GM12864 (cell line): ENCODE measurements around the gene PATE1.
A peak's percentile ranks its signal among the peaks of the same experiment; 100 is the strongest.
"Not testable (repeated sequence)": the region's sequence is repeated elsewhere in the genome, so short reads cannot be mapped to it uniquely, and the experiment has no call there.

ENCODE experiments used
- DNase-seq: peaks from one replicate; pipeline ENCODE4 v3.0.0-alpha.2; 2011; ENCODE audit warnings: low read depth
- H3K4me3 ChIP-seq: 2 replicates; pipeline ENCODE4 v1.5.1; 2011; ENCODE audit warnings: mild to moderate bottlenecking, low read depth, low read length, control low read depth
- TF ChIP-seq, protein P1 (sequence below): IDR thresholded peaks from 2 replicates; pipeline ENCODE4 v1.5.1; 2011; ENCODE audit warnings: low read depth, mild to moderate bottlenecking, moderate library complexity, low read length, control low read depth, inconsistent platforms; ENCODE audit errors: missing control alignments

PATE1 gene, protein sequence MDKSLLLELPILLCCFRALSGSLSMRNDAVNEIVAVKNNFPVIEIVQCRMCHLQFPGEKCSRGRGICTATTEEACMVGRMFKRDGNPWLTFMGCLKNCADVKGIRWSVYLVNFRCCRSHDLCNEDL

GRCh38 chr11:125745979-125746378 is at the start of gene PATE1:
PATE1 (plus strand) TSS chr11:125746279; CDS start chr11:125746305, 26 bp downstream.
- no peak within 1 kb of the TSS for H3K4me3 ChIP-seq
- no peak for DNase-seq
- TF ChIP-seq, protein P1, sequence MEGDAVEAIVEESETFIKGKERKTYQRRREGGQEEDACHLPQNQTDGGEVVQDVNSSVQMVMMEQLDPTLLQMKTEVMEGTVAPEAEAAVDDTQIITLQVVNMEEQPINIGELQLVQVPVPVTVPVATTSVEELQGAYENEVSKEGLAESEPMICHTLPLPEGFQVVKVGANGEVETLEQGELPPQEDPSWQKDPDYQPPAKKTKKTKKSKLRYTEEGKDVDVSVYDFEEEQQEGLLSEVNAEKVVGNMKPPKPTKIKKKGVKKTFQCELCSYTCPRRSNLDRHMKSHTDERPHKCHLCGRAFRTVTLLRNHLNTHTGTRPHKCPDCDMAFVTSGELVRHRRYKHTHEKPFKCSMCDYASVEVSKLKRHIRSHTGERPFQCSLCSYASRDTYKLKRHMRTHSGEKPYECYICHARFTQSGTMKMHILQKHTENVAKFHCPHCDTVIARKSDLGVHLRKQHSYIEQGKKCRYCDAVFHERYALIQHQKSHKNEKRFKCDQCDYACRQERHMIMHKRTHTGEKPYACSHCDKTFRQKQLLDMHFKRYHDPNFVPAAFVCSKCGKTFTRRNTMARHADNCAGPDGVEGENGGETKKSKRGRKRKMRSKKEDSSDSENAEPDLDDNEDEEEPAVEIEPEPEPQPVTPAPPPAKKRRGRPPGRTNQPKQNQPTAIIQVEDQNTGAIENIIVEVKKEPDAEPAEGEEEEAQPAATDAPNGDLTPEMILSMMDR = no peak

GRCh38 chr11:125701018-125701610 is 45.0 kb upstream of the PATE1 start:
- TF ChIP-seq, protein P1 = no peak
- no peak overlapping the region for H3K4me3 ChIP-seq
- DNase-seq = no peak

GRCh38 chr11:125701858-125702621 is 44.0 kb upstream of the PATE1 start:
- TF ChIP-seq, protein P1 = no peak
- no peak overlapping the region for H3K4me3 ChIP-seq
- DNase-seq = no peak

GRCh38 chr11:125704686-125705085 is 41.4 kb upstream of the PATE1 start:
- H3K4me3 ChIP-seq, DNase-seq: not testable (repeated sequence)

GRCh38 chr11:125720781-125721180 is 25.3 kb upstream of the PATE1 start:
- no peak overlapping the region for H3K4me3 ChIP-seq
- no peak for DNase-seq
- TF ChIP-seq, protein P1 = no peak

DNA sequence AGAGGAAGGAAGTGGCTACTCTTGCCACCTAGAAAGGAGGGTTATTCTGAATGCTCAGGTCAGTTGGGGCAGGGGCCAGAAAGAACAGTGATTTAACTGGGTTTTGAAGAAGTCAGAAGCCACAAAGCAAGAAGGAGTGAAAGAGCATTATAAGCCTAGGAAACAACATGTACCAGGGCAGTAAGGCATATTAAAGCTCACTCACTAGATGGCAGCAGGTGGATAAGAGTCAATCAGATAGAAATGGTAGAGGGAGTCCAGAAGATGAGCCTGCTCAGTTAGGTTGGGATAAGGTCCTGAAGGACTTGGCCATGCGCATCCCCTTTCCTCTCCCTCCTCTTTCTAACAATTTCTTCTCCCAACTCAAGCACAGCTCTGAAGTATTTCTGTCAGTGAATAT is 22.0 kb upstream of the PATE1 start:
- DNase-seq = no peak
- no peak overlapping the region for H3K4me3 ChIP-seq
- TF ChIP-seq, protein P1 = peak; percentile 19

DNA sequence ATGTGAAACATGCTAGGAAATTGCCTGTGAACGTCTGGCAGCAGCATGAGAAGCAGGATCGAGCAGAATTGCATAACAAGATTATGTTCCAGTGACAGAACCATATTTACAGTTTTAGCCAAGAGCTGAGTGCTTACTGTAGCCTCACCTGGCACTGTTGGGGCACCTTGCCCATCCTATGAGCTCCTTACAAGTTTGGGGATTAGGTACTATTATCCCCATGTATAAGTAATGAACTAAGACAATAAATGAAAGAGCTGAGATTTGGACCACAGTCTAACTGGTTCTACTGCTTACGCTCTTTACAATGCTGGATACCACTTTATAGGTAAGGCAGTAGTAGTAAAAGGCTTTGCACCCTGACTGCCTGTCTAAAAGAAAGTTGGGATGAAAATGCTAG is 17.1 kb upstream of the PATE1 start:
- TF ChIP-seq, protein P1 = no peak
- no peak overlapping the region for H3K4me3 ChIP-seq
- no peak for DNase-seq
